ENCODE results near the gene ASTE1. TPM values are rescaled to one million over a fixed set of nuclear protein-coding genes. Genes with fewer than 3 reads are reported as not detected.

ASTE1 gene
- total RNA-seq, 1 experiment from 2014 or later = 2.4 TPM

GRCh38 chr3:131048030-131048429, 21.4 kb upstream of the ASTE1 start:
- ATAC-seq (no peak; the same call in 1 of the 2 replicates), DNase-seq (ENCODE audit: low read depth, low spot score) (no peak)
- H3K79me2 ChIP-seq (ENCODE audit: insufficient read depth, low read length) = no peaks in the 10 kb centered on the region
- ChIA-PET CTCF (interaction anchor here (0.8 kb wide), 1 partner anchor 982 kb away, joined by 3 read pairs; no protein-coding TSS in a partner anchor), POLR2A (no interaction called here), RAD21 (ENCODE audit: low non-redundant PET in 1 of 2, low total read pairs in 2 of 2, uncharacterized antibody in 2 of 2, unreplicated experiment in 2 of 2) (no interaction called here)
- H4K20me1 ChIP-seq (ENCODE audit: insufficient read depth) = no peaks in the 10 kb centered on the region
- H3K27me3 ChIP-seq (ENCODE audit: insufficient read depth, low read length) = no peaks in the 10 kb centered on the region
- TF ChIP-seq ZBTB33 (IDR thresholded peaks at IDR 0.05; ENCODE audit: extremely low read depth, insufficient replicate concordance, low read length) (no peak), CBX3 (IDR thresholded peaks at IDR 0.05; ENCODE audit: low read depth) (no peak), CTCF (IDR thresholded peaks at IDR 0.05 in 2 of 3, conservative IDR thresholded peaks at IDR 0.05 in 1 of 3; ENCODE audit: borderline replicate concordance in 1 of 3, insufficient read depth in 1 of 3, low read depth in 2 of 3, low read length in 2 of 3) (no peak), POLR2AphosphoS5 (IDR thresholded peaks at IDR 0.05; ENCODE audit: low read depth, low read length) (no peak), TCF7L2 (IDR thresholded peaks at IDR 0.05; ENCODE audit: borderline replicate concordance, extremely low read depth, insufficient read depth, insufficient read length) (no peak), JUND (IDR thresholded peaks at IDR 0.05) (no peak), YY1 (IDR thresholded peaks at IDR 0.05; ENCODE audit: extremely low read depth, insufficient replicate concordance, low read depth, low read length) (no peak), REST (IDR thresholded peaks at IDR 0.05; ENCODE audit: low read depth) (no peak), ZFX (IDR thresholded peaks at IDR 0.05) (no peak), SIN3A (IDR thresholded peaks at IDR 0.05; ENCODE audit: low read depth) (no peak), ZNF274 (IDR thresholded peaks at IDR 0.05; ENCODE audit: low read depth, low read length) (no peak), EGR1 (IDR thresholded peaks at IDR 0.05; ENCODE audit: low read depth) (no peak), ATF3 (IDR thresholded peaks at IDR 0.05) (no peak), RAD21 (IDR thresholded peaks at IDR 0.05; ENCODE audit: low read depth) (no peak), EZH2 (IDR thresholded peaks at IDR 0.05) (no peak), EZH2phosphoT487 (IDR thresholded peaks at IDR 0.05; ENCODE audit: borderline replicate concordance) (no peak), SP1 (IDR thresholded peaks at IDR 0.05; ENCODE audit: low read depth) (no peak), POLR2A (IDR thresholded peaks at IDR 0.05; ENCODE audit: borderline replicate concordance, extremely low read depth, insufficient read depth, insufficient read length) (no peak)
- no peaks in the 10 kb centered on the region for H3K36me3 ChIP-seq (ENCODE audit: control insufficient read depth in 1 of 2, insufficient read depth in 2 of 2, low read length in 2 of 2)
- no peaks in the 10 kb centered on the region for H3K4me1 ChIP-seq (ENCODE audit: control insufficient read depth in 1 of 2, insufficient read depth in 2 of 2, low read length in 2 of 2)
- H3K9me2 ChIP-seq (ENCODE audit: insufficient read depth) = no peaks in the 10 kb centered on the region
- intact Hi-C loops (cut with micrococcal nuclease) = no loop called here
- H3K4me3 ChIP-seq (replicated peaks in 1 of 2; ENCODE audit: low read depth in 1 of 2, low read length in 2 of 2) = no peak overlapping the region; a peak in 1 of 4 replicates
- H3K4me2 ChIP-seq (ENCODE audit: low read length) = no peak overlapping the region; the same call in 1 of the 2 replicates
- no peak overlapping the region for H3K9ac ChIP-seq (ENCODE audit: low read length)
- no peaks in the 10 kb centered on the region for H3K9me3 ChIP-seq (ENCODE audit: control insufficient read depth in 1 of 2, insufficient read depth in 1 of 2, low read depth in 1 of 2, low read length in 2 of 2)
- no peak overlapping the region for H3K27ac ChIP-seq (ENCODE audit: low read depth, low read length)
- H2AFZ ChIP-seq (ENCODE audit: low read depth, low read length, poor library complexity, severe bottlenecking) = no peak overlapping the region
- BruUV-seq (replicated peaks) = no TSS peak
